H7 (cell line): ENCODE results near the gene POMGNT2. TPM values are rescaled to one million over a fixed set of nuclear protein-coding genes. Genes with fewer than 3 reads are reported as not detected.

Experiments used
- DNase-seq: peaks from one replicate; pipeline ENCODE4 v3.0.0; 2012
- H3K27me3 ChIP-seq: 2 replicates; pipeline ENCODE4 v1.6.0; 2011; ENCODE audit warnings: mild to moderate bottlenecking, low read length; ENCODE audit not compliant: control insufficient read depth, insufficient read depth
- H3K36me3 ChIP-seq: replicated peaks from 2 replicates; pipeline ENCODE4 v1.5.1; 2011; ENCODE audit warnings: low read length; ENCODE audit not compliant: control insufficient read depth, insufficient read depth
- H3K4me3 ChIP-seq: 2 replicates; pipeline ENCODE4 v1.5.1; 2011; ENCODE audit warnings: low read depth, mild to moderate bottlenecking, control low read depth, low read length, moderate library complexity; ENCODE audit not compliant: insufficient read depth
- total RNA-seq: library from RNA; depleted of rRNA; stranded (reverse); fragments of >200 nt; shearing (Covaris generic); gene quantifications from 2 replicates; pipeline ENCODE4 v1.2.3, GENCODE V29; 2014; rRNA removed

POMGNT2 gene
- 21.7 and 22.8 TPM in 2 replicates for total RNA-seq

DNA sequence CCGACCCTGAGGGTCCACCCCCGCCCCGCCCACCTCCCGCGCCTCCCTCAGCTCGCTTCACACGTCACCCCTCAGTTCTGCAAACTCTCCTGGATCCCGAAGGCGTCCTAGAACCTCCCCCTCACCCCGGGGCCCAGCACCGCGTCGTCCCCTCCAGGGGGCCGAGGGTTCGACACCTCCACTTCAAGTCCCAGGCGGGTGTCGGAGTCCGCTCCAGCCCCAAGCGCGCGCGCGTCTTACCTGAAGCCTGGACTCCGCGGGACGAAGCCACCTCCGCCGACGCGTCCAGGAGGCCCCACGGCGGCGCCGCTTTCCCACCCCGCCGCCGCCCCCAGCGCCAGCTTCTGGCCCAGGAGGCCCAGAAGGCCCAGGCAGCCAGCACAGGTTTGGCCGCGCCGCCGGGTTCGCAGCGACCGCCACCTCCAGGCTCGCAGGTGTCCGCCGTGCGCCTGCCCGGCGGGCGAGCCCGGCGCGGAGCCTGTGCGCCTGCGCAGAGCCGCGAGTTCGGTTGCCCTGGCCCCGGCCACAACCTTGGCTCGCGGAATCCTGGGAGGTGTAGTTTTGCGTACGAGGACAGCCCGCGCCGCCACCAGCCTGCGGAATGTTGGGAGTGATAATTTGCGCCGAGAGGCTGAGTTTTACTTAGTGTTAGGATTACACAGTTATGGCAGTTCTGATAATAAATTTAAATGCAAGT, at the start of gene POMGNT2:
TSS of gene POMGNT2 (minus strand) at position 484 of the 697 bp plus-strand sequence. CDS start 24,648 bp downstream, outside the sequence.
- peak; percentile 98 for DNase-seq
- peak within 1 kb of the TSS; percentile 64 for H3K4me3 ChIP-seq
- H3K27me3 ChIP-seq: peaks cover 9% of the 10 kb centered on the region; the same call in 1 of the 2 replicates
- H3K36me3 ChIP-seq: no peaks in the 10 kb centered on the region

DNA sequence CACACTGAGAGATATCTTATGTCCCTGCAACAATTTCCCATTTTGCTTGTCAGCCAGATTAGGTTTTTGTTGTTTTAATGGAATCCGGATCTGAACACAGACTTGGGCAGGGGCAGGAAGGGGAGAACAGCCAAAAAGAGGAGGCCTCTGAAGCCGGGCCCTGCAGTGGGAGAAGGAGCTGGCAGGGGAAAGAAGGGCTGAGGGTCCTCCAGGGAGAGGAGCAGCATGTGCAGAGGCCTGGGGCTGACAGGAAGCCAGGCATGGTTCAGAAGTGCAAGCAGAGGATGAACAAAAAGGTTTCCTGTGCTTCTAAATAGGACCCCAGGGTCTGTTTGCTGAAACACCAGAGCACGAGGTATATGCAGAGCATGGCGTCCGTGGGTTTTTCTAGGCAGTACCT, 49.1 kb upstream of the POMGNT2 start:
- DNase-seq: no peak
- Histone ChIP-seq H3K36me3 (no peaks in the 10 kb centered on the region), H3K4me3 (no peak overlapping the region), H3K27me3 (no peaks in the 10 kb centered on the region)

DNA sequence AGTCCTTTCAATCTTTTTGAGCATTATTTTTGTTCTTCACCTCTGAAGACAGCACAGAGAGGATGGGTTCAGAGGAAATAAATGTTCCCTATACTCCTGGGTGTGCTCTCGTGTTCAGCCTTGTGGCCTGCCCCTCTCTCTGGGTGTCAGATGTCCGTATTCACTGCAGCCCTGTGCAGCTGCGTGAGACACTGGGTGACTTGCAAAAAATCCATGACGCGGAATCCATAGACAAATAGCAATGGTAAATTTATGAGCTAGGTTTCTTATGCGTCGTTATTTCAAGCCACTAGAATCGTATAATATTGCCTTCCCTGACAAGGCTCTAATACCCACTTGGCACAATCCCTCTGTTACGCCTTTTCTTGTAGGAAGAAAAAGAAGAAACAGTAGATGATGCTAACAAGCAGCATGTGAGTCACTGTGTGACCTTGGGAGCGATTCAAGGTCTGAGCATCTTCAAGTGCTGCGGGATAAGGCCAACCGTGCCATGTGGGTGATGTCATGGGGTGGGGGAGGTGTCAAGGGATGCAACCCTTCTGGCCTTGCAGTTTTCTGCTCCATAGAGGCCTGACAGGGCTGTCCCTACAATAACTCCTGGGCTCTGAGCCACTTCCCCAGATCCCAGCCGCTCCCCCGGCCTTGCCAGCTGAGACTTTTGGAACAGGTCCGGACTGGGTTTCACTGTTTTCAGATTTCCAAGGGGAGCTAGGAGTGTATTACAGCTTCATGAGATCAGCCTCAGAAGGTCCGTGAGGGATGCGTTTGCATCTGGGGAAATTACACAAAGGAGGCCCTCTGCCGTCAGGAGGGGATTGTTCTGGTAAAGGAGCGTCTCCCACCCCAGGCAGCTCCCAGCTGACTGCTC, 47.6 kb upstream of the POMGNT2 start:
- DNase-seq: peak; percentile 26
- Histone ChIP-seq H3K36me3 (no peaks in the 10 kb centered on the region), H3K4me3 (no peak overlapping the region), H3K27me3 (no peaks in the 10 kb centered on the region)

DNA sequence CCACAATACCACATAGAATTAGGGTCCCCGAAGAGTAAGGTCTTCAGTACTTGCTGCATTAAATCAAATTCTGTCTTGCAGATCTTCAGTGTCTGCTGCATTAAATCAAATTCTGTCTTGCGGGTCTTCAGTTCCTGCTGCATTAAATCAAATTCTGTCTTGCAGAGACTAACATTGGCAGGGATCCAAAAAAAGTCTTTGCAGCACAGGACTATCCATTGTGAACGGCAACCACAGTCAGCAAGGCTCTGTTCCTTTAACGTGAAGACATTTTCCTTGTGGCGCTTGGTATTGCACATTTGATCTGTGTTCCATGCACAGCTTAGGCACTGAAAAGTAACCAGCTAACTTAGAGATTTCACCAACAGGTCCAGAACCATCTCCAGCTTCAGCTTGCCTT, 46.8 kb upstream of the POMGNT2 start:
- DNase-seq: no peak
- Histone ChIP-seq H3K27me3 (no peaks in the 10 kb centered on the region), H3K36me3 (no peaks in the 10 kb centered on the region), H3K4me3 (no peak overlapping the region)

DNA sequence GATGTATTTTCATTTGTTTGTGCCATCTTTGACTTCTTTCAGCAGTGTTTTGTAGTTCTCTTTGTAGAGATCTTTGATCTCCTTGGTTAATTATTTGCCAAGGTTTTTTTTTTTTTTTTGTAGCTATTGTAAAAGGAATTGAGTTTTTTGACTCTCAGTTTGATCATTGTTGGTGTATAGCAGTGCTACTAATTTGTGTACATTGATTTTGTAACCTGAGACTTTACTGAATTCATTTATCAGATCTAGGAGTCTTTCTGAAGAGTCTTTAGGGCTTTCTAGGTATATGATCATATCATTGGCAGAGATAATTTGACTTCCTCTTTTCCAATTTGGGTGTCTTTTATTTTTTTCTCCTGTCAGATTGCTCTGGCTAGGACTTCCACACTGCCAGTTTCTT, 42.2 kb upstream of the POMGNT2 start:
- no peak for DNase-seq
- Histone ChIP-seq H3K36me3 (no peaks in the 10 kb centered on the region), H3K4me3 (no peak overlapping the region), H3K27me3 (no peaks in the 10 kb centered on the region)

DNA sequence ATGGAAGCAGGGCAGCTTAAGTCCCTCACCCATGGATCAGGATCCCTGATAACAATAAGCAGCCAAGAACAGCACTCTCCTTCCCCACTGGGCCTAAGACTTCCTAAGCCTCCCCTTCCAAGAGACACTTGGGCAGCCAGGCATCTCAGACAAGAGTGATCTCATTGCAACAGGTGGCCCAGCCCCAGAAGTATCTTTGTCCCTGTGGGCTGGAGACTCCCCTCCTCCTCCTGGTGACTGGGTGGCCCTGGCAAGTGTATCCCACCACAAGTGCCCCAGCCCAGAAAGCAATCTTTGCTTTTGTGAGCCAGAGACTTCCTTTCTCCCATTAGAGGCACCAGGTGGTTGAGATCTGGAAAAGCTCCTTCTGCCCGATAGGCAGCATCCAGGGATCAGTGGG, 40.7 kb upstream of the POMGNT2 start:
- no peak overlapping the region for H3K4me3 ChIP-seq
- H3K36me3 ChIP-seq: no peaks in the 10 kb centered on the region

DNA sequence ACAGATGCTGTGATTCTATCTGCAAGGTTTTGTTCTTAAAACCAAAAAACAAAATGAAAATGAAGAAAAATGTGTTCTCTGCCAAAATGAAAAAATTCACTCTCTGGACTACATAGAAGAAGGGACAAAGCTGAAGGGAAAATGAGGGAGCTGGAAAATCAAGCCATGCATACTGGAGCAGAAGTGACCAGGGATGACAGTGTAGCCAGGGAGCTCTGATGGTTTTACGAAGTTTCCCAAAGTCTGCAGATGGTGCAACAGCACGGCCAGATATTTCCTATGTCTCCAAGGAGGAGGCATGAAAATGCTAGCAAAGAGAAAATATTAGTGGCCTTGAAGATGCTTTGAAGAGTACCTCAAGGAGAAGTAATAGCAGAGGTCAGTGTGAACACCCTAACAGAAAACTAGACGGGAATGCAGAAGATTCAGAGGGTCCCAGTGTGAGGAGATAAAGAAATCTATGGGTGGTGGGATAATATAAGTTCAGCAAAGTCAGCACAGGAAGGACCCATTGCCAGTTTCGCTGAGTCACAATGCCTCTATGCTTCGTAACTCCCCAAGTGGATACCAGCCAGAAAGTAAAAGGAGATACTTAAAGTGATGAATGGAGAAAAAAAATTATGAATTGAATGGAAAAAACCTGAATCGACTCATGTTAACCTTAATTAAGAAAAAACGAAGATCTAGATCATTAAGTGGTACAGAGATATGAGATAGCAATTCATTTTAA, 39.0 kb upstream of the POMGNT2 start:
- no peak overlapping the region for H3K4me3 ChIP-seq
- no peak for DNase-seq
- no peaks in the 10 kb centered on the region for H3K27me3 ChIP-seq
- no peaks in the 10 kb centered on the region for H3K36me3 ChIP-seq

More for the DNA sequence above, 40.7 kb upstream of the POMGNT2 start:
- no peak for DNase-seq
- H3K27me3 ChIP-seq: no peaks in the 10 kb centered on the region

DNA sequence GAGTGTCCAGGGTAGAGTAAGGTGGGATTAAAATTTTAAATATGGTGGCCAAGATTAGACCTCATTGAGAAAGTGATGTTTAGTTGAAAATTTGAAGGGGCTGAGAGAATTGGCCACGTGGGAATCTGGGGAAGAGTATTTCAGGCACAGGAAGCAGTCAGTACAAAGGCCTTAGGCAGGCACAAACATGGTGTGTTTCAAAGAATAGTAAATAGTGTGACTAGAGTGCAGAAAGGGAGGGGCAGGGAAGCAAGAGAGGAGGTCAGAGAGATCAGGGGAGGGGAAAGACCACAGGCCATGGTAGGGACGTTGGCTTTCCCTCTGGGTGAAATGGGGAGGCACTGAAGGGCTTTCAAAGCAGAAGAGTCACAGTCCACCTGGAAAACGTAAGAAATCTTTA, 36.6 kb upstream of the POMGNT2 start:
- H3K4me3 ChIP-seq: no peak overlapping the region
- DNase-seq: no peak
- H3K36me3 ChIP-seq: no peaks in the 10 kb centered on the region
- H3K27me3 ChIP-seq: no peaks in the 10 kb centered on the region

DNA sequence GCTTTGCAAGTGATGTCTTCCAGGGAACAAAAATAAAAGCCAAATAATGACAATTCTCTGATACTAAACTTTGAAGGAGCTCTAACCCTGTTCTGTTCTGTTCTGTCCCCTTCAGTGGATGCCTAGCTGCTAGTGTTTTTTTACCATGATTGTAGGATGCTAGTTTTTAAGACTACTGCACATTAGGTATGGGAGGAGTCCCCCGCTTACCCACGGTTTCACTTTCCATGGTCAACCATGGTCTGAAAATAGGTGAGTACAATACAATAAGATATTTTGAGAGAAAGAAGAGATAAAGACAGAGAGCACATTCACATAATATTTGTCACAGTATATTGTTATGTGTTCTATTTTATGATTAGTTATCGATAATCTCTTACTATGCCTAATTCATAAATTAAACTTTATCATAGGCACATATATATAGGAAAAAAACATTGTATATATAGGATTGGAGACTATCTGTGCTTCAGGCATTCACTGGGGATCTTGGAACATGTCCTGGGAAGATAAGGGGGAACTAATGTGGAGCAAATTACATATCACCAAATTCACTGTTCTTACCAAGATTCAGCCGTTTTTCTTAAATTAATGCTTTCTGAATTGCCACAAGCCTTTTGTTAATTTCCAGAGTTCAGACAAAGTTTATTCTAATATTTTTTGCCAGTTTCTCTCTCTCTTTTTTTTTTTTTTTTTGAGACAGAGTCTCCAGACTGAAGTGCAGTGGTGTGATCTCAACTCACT, 32.8 kb upstream of the POMGNT2 start:
- no peak for DNase-seq
- H3K4me3 ChIP-seq: no peak overlapping the region
- H3K27me3 ChIP-seq: no peaks in the 10 kb centered on the region
- H3K36me3 ChIP-seq: no peaks in the 10 kb centered on the region

DNA sequence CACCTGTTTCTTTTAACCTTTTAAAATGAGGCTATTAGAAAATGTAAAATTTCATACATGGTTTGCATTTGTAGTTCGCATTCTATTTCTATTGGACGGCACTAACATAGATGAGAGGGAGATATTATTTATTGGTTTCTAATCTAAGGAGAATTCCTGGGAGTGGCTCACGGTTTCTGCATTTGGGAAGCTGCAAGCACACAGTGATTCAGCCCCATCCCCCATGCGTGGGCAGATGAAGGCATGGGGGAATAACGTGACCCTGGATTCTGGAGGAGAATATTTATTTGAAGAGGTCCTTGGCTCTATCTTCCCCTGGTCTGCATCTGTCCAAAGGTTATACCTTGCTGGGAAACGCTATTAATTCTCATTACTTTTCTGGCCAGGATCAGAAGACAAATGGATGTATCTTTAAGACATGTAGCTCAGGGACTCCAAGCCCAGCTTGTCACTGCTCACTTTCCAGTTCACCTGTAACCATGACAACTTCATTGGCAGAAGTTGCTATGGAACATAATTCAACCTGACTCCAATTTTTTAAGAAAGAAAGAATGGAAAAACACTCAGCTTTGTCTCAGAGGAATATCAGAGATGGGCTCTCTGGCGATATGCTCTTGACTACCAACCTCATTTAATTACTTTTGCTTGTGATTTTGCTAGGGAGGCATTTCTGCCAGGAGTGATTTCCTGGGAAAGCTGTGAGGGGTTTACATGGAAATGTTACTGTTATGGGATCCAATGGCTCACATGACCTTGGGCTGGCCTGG, 27.2 kb upstream of the POMGNT2 start:
- Histone ChIP-seq H3K4me3 (no peak overlapping the region), H3K27me3 (no peaks in the 10 kb centered on the region), H3K36me3 (no peaks in the 10 kb centered on the region)
- DNase-seq: no peak

DNA sequence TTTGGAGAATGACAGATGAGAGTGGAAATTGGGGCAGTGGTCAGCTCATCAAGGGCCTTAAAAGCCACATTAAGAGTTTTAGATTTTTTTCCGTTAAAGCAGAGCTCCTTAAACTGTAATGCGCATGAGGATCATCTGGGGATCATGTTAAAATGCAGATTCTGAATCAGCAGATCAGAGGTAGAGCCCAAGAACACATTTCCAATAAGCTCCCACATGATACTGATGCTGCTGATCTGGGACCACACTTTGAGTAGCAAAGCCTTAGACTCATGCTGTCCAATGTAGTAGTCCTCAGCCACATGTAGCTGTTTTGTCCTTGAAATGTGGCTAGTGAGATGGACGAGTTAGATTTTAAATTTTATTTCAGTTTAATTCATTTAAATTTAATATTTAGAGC, 26.3 kb upstream of the POMGNT2 start:
- no peaks in the 10 kb centered on the region for H3K36me3 ChIP-seq
- no peak for DNase-seq
- no peaks in the 10 kb centered on the region for H3K27me3 ChIP-seq
- no peak overlapping the region for H3K4me3 ChIP-seq

DNA sequence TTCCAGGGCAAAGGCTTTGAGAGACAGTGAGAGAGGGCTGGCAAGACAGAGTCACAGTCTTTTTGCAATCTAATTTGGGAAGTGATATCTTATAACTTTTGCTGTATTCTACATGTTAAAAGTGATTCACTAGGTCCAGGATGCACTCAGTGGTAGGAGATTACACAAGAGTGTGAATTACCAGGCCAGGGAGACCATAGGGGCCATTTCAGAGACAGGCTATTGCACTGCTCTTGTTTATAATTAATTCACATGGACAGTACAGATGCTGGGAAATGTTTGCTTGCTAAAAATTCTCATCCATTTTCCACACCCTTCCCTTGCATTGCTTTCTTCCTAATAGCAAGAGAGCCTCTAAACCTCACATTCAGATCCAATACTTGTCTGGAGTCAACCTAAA, 22.6 kb upstream of the POMGNT2 start:
- H3K36me3 ChIP-seq: no peaks in the 10 kb centered on the region

DNA sequence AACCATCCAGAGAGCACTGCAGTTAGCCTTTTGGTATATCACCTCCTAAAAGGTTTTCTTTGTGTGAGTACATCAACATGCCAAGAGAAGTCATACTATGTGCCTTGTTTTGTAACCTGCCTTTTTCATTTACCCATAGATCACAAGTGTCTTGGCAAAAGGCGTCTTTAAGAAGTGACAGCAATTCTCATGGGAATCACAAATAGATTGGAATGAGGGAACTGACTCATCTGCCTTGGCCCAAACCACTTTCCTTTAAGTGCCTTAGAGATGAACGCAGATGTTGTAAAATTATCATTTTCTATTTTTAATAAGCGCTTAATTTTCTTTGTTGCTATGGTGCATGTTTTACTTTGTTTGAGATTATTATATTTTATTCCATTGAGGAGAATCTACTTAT, 20.7 kb upstream of the POMGNT2 start:
- Histone ChIP-seq H3K4me3 (no peak overlapping the region), H3K27me3 (no peaks in the 10 kb centered on the region), H3K36me3 (no peaks in the 10 kb centered on the region)
- no peak for DNase-seq

More for the DNA sequence above, 22.6 kb upstream of the POMGNT2 start:
- no peak for DNase-seq
- Histone ChIP-seq H3K4me3 (no peak overlapping the region), H3K27me3 (no peaks in the 10 kb centered on the region)
